Hematopoietic multipotent progenitor cell treated with erythropoietin and hydrocortisone succinate and interleukin-3 and kit ligand, for 15 days (in vitro differentiated cells): ENCODE measurements around the gene RNF38.

ENCODE experiments used
- DNase-seq: peaks from one replicate; pipeline ENCODE4 v3.0.0-alpha.2; 2015; ENCODE audit warnings: low spot score

Gene RNF38

GRCh38 chr9:36293171-36293570 lies 106.9 kb downstream of the RNF38 start:
- no peak for DNase-seq

GRCh38 chr9:36292641-36293040 lies 107.4 kb downstream of the RNF38 start:
- DNase-seq: no peak

GRCh38 chr9:36290996-36291395 lies 109.1 kb downstream of the RNF38 start:
- DNase-seq: no peak

- no peak for DNase-seq
Observed at GRCh38 chr9:36289836-36290435, 110.1 kb downstream of the RNF38 start.

- no peak for DNase-seq
Observed at GRCh38 chr9:36288070-36288469, 112.0 kb downstream of the RNF38 start.
